Measurements from ENCODE around the gene PDLIM1. TPM values are rescaled to one million over a fixed set of nuclear protein-coding genes. Genes with fewer than 3 reads are reported as not detected.
A peak's percentile ranks its signal among the peaks of the same experiment; 100 is the strongest.

Gene PDLIM1, protein sequence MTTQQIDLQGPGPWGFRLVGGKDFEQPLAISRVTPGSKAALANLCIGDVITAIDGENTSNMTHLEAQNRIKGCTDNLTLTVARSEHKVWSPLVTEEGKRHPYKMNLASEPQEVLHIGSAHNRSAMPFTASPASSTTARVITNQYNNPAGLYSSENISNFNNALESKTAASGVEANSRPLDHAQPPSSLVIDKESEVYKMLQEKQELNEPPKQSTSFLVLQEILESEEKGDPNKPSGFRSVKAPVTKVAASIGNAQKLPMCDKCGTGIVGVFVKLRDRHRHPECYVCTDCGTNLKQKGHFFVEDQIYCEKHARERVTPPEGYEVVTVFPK
- total RNA-seq (148 TPM), polyA plus RNA-seq (ENCODE audit: insufficient read depth, low read depth, low replicate concordance) (72.9 TPM)
- long read RNA-seq, donor 1, transcript PDLIM1-201 (7 exons, 1,452 nt): major isoform, 34 of 36 reads
- long read RNA-seq, donor 1, partial matches to known transcripts: 0 of 36 reads
- long read RNA-seq, donor 1, other reads (novel, unspliced or antisense): 0 of 36 reads
- long read RNA-seq, donor 2, transcript PDLIM1-201 (7 exons, 1,452 nt): major isoform, 23 of 25 reads
- long read RNA-seq, donor 2, partial matches to known transcripts: 0 of 25 reads
- long read RNA-seq, donor 2, other reads (novel, unspliced or antisense): 0 of 25 reads
- long read RNA-seq, donor 3, transcript PDLIM1-201 (7 exons, 1,452 nt): major isoform, 14 of 15 reads
- long read RNA-seq, donor 3, partial matches to known transcripts: 0 of 15 reads
- long read RNA-seq, donor 3, other reads (novel, unspliced or antisense): 0 of 15 reads
- long read RNA-seq, donor 4, transcript PDLIM1-201 (7 exons, 1,452 nt): major isoform, 24 of 24 reads
- long read RNA-seq, donor 4, partial matches to known transcripts: 0 of 24 reads
- long read RNA-seq, donor 4, other reads (novel, unspliced or antisense): 0 of 24 reads
- long read RNA-seq, donor 5, partial matches to known transcripts: 0 of 1 reads
- long read RNA-seq, donor 5, other reads (novel, unspliced or antisense): 0 of 1 reads
- long read RNA-seq, donor 6, transcript PDLIM1-201 (7 exons, 1,452 nt): major isoform, 22 of 39 reads
- long read RNA-seq, donor 6, partial matches to known transcripts: 15 of 39 reads
- long read RNA-seq, donor 6, other reads (novel, unspliced or antisense): 0 of 39 reads
- long read RNA-seq, donor 7, transcript PDLIM1-201 (7 exons, 1,452 nt): major isoform, 116 of 148 reads
- long read RNA-seq, donor 7, partial matches to known transcripts: 9 of 148 reads
- long read RNA-seq, donor 7, other reads (novel, unspliced or antisense): 18 of 148 reads
- long read RNA-seq, donor 8, transcript PDLIM1-201 (7 exons, 1,452 nt): major isoform, 30 of 43 reads
- long read RNA-seq, donor 8, partial matches to known transcripts: 10 of 43 reads
- long read RNA-seq, donor 8, other reads (novel, unspliced or antisense): 0 of 43 reads
- long read RNA-seq, donor 9, transcript PDLIM1-201 (7 exons, 1,452 nt): major isoform, 10 of 18 reads
- long read RNA-seq, donor 9, partial matches to known transcripts: 7 of 18 reads
- long read RNA-seq, donor 9, other reads (novel, unspliced or antisense): 0 of 18 reads
- long read RNA-seq, donor 10, transcript PDLIM1-201 (7 exons, 1,452 nt): major isoform, 20 of 34 reads
- long read RNA-seq, donor 10, partial matches to known transcripts: 12 of 34 reads
- long read RNA-seq, donor 10, other reads (novel, unspliced or antisense): 0 of 34 reads

DNA sequence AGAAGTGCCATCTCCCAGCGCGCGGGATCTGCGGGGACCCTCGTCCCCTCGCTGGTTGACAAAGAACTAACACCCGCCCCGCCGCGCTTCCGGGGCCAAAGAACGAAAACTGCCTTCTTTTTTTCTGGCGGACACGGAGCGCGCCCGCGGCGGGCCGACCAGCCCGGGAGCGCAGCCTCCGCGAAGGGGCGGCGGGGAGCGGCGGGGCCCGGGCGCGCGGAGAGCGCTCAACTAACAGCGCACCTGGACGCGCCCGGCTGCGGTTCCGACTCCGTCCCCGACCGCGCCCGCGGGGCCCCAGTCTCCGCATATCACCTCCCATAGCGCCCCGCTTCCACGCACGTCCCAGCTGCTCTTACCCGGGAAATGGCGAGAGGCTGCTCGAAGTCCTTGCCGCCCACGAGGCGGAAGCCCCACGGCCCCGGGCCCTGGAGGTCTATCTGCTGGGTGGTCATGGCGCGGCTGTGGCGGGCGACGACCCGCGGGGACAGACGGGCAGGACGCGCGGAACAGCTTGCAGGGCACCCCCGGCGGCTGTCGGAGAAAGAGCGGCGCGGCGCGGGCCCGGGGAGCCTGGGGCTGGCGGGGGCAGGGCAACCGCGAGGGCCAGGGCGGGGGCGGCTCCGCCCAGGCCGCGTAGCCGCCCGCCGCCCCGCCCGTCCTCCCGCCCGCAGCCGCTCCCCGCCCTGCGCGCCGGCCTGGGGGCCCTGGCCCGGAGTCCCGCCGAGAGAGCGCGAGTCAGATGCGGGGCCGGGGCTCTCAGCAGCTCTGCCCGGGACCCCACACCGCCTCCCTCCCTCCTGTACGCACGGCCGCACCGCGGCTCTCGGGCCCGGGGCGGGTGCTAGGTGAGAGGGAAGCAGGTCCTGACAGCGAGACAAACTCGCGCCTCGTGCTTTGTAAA, at the start of gene PDLIM1:
PDLIM1 (minus strand) TSS at position 543 of the 904 bp plus-strand sequence; CDS start at position 455, 88 bp downstream.
- Histone ChIP-seq H3K27me3 (ENCODE audit: control insufficient read depth, insufficient read depth, low read length) (no peaks in the 10 kb centered on the region), H3K9ac (ENCODE audit: low read length in 3 of 3) (peak within 1 kb of the TSS; percentile 10 to 66 (median 37)), H3K27ac (ENCODE audit: low read depth in 2 of 2, low read length in 2 of 2) (peak within 1 kb of the TSS; percentile 55 to 70), H3K36me3 (ENCODE audit: control insufficient read depth in 2 of 3, insufficient read depth in 3 of 3, low read length in 3 of 3) (no peaks in the 10 kb centered on the region), H3K4me3 (ENCODE audit: low read length in 3 of 3) (peak within 1 kb of the TSS; percentile 44 to 72 (median 65)), H3K4me1 (ENCODE audit: control insufficient read depth in 2 of 3, insufficient read depth in 2 of 3, low read depth in 1 of 3, low read length in 3 of 3) (peaks cover 0 to 6% (median 4%) of the 10 kb centered on the region in 3 donors), H3K9me3 (ENCODE audit: control insufficient read depth in 2 of 3, insufficient read depth in 1 of 3, low read length in 3 of 3) (no peaks in the 10 kb centered on the region)
- TF ChIP-seq CTCF (IDR thresholded peaks at IDR 0.05; ENCODE audit: borderline replicate concordance, extremely low read depth, insufficient read depth): peak; percentile 36
- FAIRE-seq (no peak), DNase-seq (peak; percentile 71 to 94 (median 83))
- intact Hi-C loops (cut with DNase I): no loop called here

- FAIRE-seq (no peak), DNase-seq (no peak)
- Histone ChIP-seq H3K4me3 (ENCODE audit: low read length in 3 of 3) (no peak overlapping the region), H3K27me3 (ENCODE audit: control insufficient read depth, insufficient read depth, low read length) (no peaks in the 10 kb centered on the region), H3K27ac (ENCODE audit: low read depth in 2 of 2, low read length in 2 of 2) (no peak overlapping the region), H3K36me3 (ENCODE audit: control insufficient read depth in 2 of 3, insufficient read depth in 3 of 3, low read length in 3 of 3) (no peaks in the 10 kb centered on the region), H3K4me1 (ENCODE audit: control insufficient read depth in 2 of 3, insufficient read depth in 2 of 3, low read depth in 1 of 3, low read length in 3 of 3) (no peaks in the 10 kb centered on the region), H3K9ac (ENCODE audit: low read length in 3 of 3) (no peak overlapping the region), H3K9me3 (ENCODE audit: control insufficient read depth in 2 of 3, insufficient read depth in 1 of 3, low read length in 3 of 3) (no peaks in the 10 kb centered on the region)
- intact Hi-C loops (cut with DNase I): no loop called here
- no peak for TF ChIP-seq CTCF (IDR thresholded peaks at IDR 0.05; ENCODE audit: borderline replicate concordance, extremely low read depth, insufficient read depth)
Measured at GRCh38 chr10:95339863-95340262, 49.1 kb upstream of the PDLIM1 start.

All from kidney (tissue), 22 donors.